ENCODE results near the gene GAS2L3.

Gene GAS2L3

DNA sequence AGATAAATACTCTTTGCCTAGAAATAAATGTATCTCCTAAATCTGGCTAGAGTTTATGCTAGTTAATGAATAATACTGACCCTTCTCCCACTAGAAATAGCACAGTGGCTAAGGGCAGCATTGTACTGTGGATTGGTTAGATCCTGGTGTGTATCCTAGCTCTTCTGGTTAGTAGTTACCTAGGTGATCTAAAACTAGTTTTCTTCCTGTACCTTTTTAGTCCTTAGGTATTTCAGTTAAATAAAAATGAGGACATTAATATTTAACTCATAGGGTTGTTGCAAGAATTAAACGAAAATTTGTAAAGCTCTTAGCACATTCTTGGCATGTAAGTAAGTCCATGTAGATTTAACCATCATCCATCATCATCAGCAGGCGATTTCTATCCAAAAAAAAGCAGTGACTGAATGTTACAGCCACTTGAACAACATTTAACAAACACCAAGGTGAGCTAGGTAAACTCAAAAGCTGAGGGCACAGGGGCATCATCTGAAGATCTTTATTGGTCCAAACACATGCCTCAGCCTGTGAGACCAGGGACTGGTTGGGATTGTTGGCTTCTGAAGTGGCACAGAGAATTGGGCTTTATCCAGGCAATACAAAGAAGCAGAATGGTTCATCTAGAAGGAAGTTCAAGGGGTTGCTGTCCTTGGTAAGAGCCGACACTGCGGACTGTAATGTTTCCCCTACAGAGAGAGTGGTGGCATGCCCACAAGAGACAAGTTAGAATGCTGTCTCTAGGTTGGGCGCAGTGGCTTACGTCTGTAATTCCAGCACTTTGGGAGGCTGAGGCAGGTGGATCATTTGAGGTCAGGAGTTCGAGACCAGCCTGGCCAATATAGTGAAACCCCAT is 100.8 kb downstream of the GAS2L3 start:
- Histone ChIP-seq H3K9me3 (ENCODE audit: insufficient read depth, low read length) (no peaks in the 10 kb centered on the region), H3K4me3 (ENCODE audit: insufficient read depth, low read length, poor library complexity, severe bottlenecking) (no peak overlapping the region), H3K36me3 (ENCODE audit: low read length) (no peaks in the 10 kb centered on the region), H3K9me2 (replicated peaks; ENCODE audit: insufficient read depth, low read length) (no peaks in the 10 kb centered on the region), H3K79me2 (ENCODE audit: insufficient read depth, low read length) (no peaks in the 10 kb centered on the region), H3F3A (ENCODE audit: insufficient read depth) (no peaks in the 10 kb centered on the region), H2AFZ (ENCODE audit: low read depth, low read length, severe bottlenecking) (no peak overlapping the region), H3K27me3 (ENCODE audit: low read length) (no peaks in the 10 kb centered on the region; the same call in 1 of the 2 replicates), H3K4me2 (ENCODE audit: low read depth, low read length, poor library complexity, severe bottlenecking) (no peak overlapping the region), H3K9ac (ENCODE audit: low read length) (no peak overlapping the region), H4K20me1 (ENCODE audit: low read depth, low read length) (no peaks in the 10 kb centered on the region), H3K27ac (ENCODE audit: low read depth, low read length) (no peak overlapping the region)
- no peak for TF ChIP-seq EZH2phosphoT487 (conservative IDR thresholded peaks at IDR 0.05; ENCODE audit: low read length)
- TF ChIP-seq, protein P1, sequence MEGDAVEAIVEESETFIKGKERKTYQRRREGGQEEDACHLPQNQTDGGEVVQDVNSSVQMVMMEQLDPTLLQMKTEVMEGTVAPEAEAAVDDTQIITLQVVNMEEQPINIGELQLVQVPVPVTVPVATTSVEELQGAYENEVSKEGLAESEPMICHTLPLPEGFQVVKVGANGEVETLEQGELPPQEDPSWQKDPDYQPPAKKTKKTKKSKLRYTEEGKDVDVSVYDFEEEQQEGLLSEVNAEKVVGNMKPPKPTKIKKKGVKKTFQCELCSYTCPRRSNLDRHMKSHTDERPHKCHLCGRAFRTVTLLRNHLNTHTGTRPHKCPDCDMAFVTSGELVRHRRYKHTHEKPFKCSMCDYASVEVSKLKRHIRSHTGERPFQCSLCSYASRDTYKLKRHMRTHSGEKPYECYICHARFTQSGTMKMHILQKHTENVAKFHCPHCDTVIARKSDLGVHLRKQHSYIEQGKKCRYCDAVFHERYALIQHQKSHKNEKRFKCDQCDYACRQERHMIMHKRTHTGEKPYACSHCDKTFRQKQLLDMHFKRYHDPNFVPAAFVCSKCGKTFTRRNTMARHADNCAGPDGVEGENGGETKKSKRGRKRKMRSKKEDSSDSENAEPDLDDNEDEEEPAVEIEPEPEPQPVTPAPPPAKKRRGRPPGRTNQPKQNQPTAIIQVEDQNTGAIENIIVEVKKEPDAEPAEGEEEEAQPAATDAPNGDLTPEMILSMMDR (IDR thresholded peaks at IDR 0.05; ENCODE audit: insufficient read depth, low read length, poor library complexity, severe bottlenecking) = no peak
